GM23248 (cell line): ENCODE data around the gene SNX15. TPM values are rescaled to one million over a fixed set of nuclear protein-coding genes. Genes with fewer than 3 reads are reported as not detected.

ENCODE experiments used
- DNase-seq: peaks from one replicate; pipeline ENCODE4 v3.0.0-alpha.2; 2015
- H2AFZ ChIP-seq: fragments of 200-600 bp; sonication (generic); 2 replicates; pipeline ENCODE4 v1.6.1; 2016; ENCODE audit warnings: antibody characterized with exemption
- H3F3A ChIP-seq: fragments of 200-600 bp; sonication (generic); 2 replicates; pipeline ENCODE4 v1.6.1; 2016; ENCODE audit warnings: mild to moderate bottlenecking, antibody characterized with exemption, mixed run types; ENCODE audit not compliant: insufficient read depth
- H3K27ac ChIP-seq: fragments of 200-600 bp; sonication (generic); 2 replicates; pipeline ENCODE4 v1.5.1; 2016; ENCODE audit warnings: mild to moderate bottlenecking
- H3K27me3 ChIP-seq: fragments of 200-600 bp; sonication (generic); replicated peaks from 2 replicates; pipeline ENCODE4 v1.6.1; 2016; ENCODE audit warnings: mild to moderate bottlenecking; ENCODE audit not compliant: insufficient read depth
- H3K36me3 ChIP-seq: fragments of 200-600 bp; sonication (generic); 2 replicates; pipeline ENCODE4 v1.6.1; 2016; ENCODE audit warnings: low read depth, mild to moderate bottlenecking
- H3K4me1 ChIP-seq: fragments of 200-600 bp; sonication (generic); 2 replicates; pipeline ENCODE4 v1.6.1; 2016; ENCODE audit warnings: mild to moderate bottlenecking; ENCODE audit not compliant: insufficient read depth
- H3K4me2 ChIP-seq: fragments of 200-600 bp; sonication (generic); one replicate; pipeline ENCODE4 v1.6.1; 2016; ENCODE audit warnings: mild to moderate bottlenecking; ENCODE audit not compliant: unreplicated experiment
- H3K4me3 ChIP-seq: fragments of 200-600 bp; sonication (generic); 2 replicates; pipeline ENCODE4 v1.5.1; 2016; ENCODE audit warnings: mild to moderate bottlenecking
- H3K79me2 ChIP-seq: fragments of 200-600 bp; sonication (generic); 2 replicates; pipeline ENCODE4 v1.6.1; 2016; ENCODE audit warnings: mild to moderate bottlenecking; ENCODE audit not compliant: insufficient read depth
- H3K9ac ChIP-seq: fragments of 200-600 bp; sonication (generic); 2 replicates; pipeline ENCODE4 v1.6.1; 2016; ENCODE audit warnings: mild to moderate bottlenecking
- H3K9me2 ChIP-seq: fragments of 200-600 bp; sonication (generic); 2 replicates; pipeline ENCODE4 v1.6.1; 2016; ENCODE audit warnings: mixed run types, mild to moderate bottlenecking, moderate library complexity; ENCODE audit not compliant: insufficient read depth
- H3K9me3 ChIP-seq: fragments of 200-600 bp; sonication (generic); one replicate; pipeline ENCODE4 v1.6.1; 2017; ENCODE audit warnings: low read depth
- H4K20me1 ChIP-seq: fragments of 200-600 bp; sonication (generic); 2 replicates; pipeline ENCODE4 v1.6.0; 2016; ENCODE audit not compliant: insufficient read depth
- EZH2 ChIP-seq: fragments of 200-600 bp; sonication (generic); IDR thresholded peaks from 2 replicates; pipeline ENCODE4 v1.6.1; 2018; ENCODE audit warnings: antibody characterized with exemption, mild to moderate bottlenecking; ENCODE audit not compliant: insufficient read depth, poor library complexity, severe bottlenecking
- EZH2phosphoT487 ChIP-seq: fragments of 200-600 bp; sonication (generic); IDR thresholded peaks from 2 replicates; pipeline ENCODE4 v1.6.1; 2018; ENCODE audit warnings: antibody characterized with exemption, moderate library complexity, mild to moderate bottlenecking, low read depth; ENCODE audit not compliant: insufficient read depth
- WGBS, 2 experiments: methylation state at CpG; one replicate each; pipeline ENCODE4 v1.1.6; 2015 to 2017; ENCODE audit warnings: low lambda C conversion rate in 2 of 2, low coverage in 1 of 2; ENCODE audit errors: missing lambda C conversion rate in 2 of 2; 5-methylcytosine and 5-hydroxymethylcytosine counted together
- in situ Hi-C: fragments of 300-500 bp; cut with MboI; formaldehyde crosslinking; loops from 2 replicates; pipeline ENCODE4 v1.15.0; 2020
- polyA plus RNA-seq: library from polyadenylated mRNA; unstranded; fragments of >200 nt; fragmentation: Nextera tagmentation; extraction: Ambion mirVana; gene quantifications from 2 replicates; pipeline ENCODE4 v1.2.1, GENCODE V29; 2016
- total RNA-seq: library from RNA; depleted of rRNA; stranded (reverse); fragments of >200 nt; shearing (Covaris generic); gene quantifications from 2 replicates; pipeline ENCODE4 v1.2.3, GENCODE V29; 2014

The SNX15 gene
- total and polyA plus RNA-seq, 2 experiments from 2014 or later, result 17.2 to 17.5 TPM

DNA sequence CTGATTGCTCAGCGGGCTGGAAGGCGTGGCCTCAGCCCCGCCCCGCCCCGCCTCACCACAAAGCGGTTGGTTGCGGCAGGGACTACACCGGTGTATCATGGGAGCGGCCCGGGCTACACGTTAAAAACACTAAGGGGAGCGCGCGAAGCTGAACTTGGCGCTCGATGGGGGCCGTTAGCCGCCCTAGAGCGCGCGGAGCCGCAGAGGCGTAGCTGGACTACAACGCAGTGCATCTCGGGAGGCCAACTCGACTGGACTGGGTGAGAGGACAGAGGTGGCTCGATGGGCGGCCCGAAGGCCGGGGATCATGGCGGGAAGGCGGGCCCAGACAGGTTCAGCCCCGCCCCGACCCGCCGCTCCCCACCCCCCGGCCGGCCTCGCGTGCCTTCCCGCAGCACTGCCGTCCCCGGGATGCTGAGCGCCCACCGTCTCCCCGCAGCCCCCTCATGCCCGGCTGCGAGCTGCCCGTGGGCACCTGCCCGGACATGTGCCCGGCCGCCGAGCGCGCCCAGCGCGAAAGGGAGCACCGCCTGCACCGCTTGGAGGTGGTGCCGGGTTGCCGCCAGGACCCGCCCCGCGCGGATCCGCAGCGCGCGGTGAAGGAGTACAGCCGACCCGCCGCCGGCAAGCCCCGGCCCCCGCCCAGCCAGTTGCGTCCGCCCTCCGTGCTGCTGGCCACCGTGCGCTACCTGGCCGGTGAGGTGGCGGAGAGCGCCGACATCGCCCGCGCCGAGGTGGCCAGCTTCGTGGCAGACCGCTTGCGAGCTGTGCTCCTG is 13.8 kb downstream of the SNX15 start, which contains the start of gene SAC3D1:
TSS of gene SAC3D1 (plus strand) at position 364 of the 776 bp plus-strand sequence. CDS start at position 447, 83 bp downstream.
- in situ Hi-C loops, result no loop called here
- H3K27ac ChIP-seq, result peak within 1 kb of the TSS; percentile 76
- peak within 1 kb of the TSS; percentile 75 for H3K4me3 ChIP-seq
- H3K4me1 ChIP-seq, result no peaks in the 10 kb centered on the region; the same call in 1 of the 2 replicates
- H3K79me2 ChIP-seq, result peaks cover 13% of the 10 kb centered on the region
- H3K36me3 ChIP-seq, result no peaks in the 10 kb centered on the region
- H3K9me2 ChIP-seq, result no peaks in the 10 kb centered on the region
- WGBS, 2 experiments, result 0 to 1% methylated on average over 58 to 82 of the region's 91 CpGs
- peak within 1 kb of the TSS; percentile 77 for H2AFZ ChIP-seq
- peak within 1 kb of the TSS; percentile 79 for H3K4me2 ChIP-seq
- peak within 1 kb of the TSS; percentile 76 for H3K9ac ChIP-seq
- peaks cover 11% of the 10 kb centered on the region for H3F3A ChIP-seq
- no peaks in the 10 kb centered on the region for H4K20me1 ChIP-seq
- no peaks in the 10 kb centered on the region for H3K27me3 ChIP-seq
- DNase-seq, result peak; percentile 96
- H3K9me3 ChIP-seq, result no peaks in the 10 kb centered on the region
- TF ChIP-seq EZH2phosphoT487, result no peak
- TF ChIP-seq EZH2, result no peak

GRCh38 chr11:65042891-65043290 is 15.7 kb downstream of the SNX15 start:
- no peaks in the 10 kb centered on the region for H3K36me3 ChIP-seq
- 82 to 85% methylated on average over 6 of the region's 6 CpGs for WGBS, 2 experiments
- H3K9me3 ChIP-seq, result no peaks in the 10 kb centered on the region
- no peak overlapping the region for H3K9ac ChIP-seq
- no peak overlapping the region for H2AFZ ChIP-seq
- peaks cover 4% of the 10 kb centered on the region for H3K4me1 ChIP-seq
- no peak overlapping the region for H3K27ac ChIP-seq
- no peaks in the 10 kb centered on the region for H3K9me2 ChIP-seq
- H4K20me1 ChIP-seq, result no peaks in the 10 kb centered on the region
- peaks cover 16% of the 10 kb centered on the region for H3K79me2 ChIP-seq
- TF ChIP-seq EZH2phosphoT487 (no peak), EZH2 (no peak)
- H3F3A ChIP-seq, result peaks cover 11% of the 10 kb centered on the region
- DNase-seq, result no peak
- no peak overlapping the region for H3K4me3 ChIP-seq
- H3K27me3 ChIP-seq, result no peaks in the 10 kb centered on the region
- in situ Hi-C loops, result no loop called here
- no peak overlapping the region for H3K4me2 ChIP-seq

DNA sequence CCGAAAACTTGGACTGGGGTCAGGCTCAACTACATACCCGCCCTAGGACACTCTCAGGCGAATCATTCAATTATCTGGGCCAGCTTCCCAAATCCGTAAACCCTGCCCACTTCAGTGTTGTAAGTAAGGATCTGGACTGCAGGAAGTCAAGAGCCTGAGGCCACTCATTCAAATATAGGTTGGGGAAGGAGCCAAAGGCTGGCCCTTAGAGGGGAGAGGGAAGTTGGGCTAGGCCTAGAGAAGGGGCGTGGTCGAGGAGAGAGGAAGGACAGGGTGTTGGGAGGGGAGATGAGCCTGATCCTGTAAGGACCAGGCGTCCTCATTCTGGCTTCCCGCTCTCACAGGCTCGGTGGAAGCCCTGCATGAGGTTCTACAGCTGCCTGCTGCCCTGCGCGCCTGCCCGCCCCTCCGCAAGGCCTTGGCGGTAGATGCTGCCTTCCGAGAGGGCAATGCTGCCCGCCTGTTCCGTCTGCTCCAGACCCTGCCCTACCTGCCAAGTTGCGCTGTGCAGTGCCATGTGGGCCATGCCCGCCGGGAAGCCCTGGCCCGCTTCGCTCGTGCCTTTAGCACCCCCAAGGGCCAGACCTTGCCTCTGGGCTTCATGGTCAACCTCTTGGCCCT is 16.8 kb downstream of the SNX15 start:
- no peaks in the 10 kb centered on the region for H4K20me1 ChIP-seq
- WGBS, 2 experiments, result 84 to 89% methylated on average over 17 to 22 of the region's 23 CpGs

DNA sequence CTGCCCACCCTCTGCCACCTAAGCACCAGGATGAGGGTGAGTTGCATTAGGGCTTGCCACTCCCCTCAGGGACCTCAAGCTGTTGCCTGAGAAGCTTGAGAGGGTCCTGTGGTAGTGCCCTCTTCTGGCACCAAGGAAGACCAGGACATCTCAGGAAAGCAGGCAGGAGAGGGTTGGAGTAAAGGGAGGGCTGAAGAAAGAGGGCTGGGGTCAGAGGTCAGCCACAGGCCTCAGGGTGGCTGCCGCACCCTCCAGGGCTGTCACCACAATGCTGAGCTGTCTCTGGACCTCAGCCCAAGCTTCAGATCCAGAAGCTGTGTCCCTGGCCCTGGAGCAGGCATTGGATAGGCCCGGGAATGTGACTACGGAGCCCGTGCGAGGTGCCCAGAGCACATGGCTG is 17.8 kb downstream of the SNX15 start:
- H4K20me1 ChIP-seq, result no peaks in the 10 kb centered on the region
- H3F3A ChIP-seq, result peaks cover 5% of the 10 kb centered on the region
- peaks cover 4% of the 10 kb centered on the region for H3K4me1 ChIP-seq
- TF ChIP-seq EZH2 (no peak), EZH2phosphoT487 (no peak)
- 92 to 94% methylated on average over 5 of the region's 5 CpGs for WGBS, 2 experiments
- H3K79me2 ChIP-seq, result peaks cover 16% of the 10 kb centered on the region
- no peak overlapping the region for H3K4me3 ChIP-seq
- H2AFZ ChIP-seq, result no peak overlapping the region
- H3K9me3 ChIP-seq, result no peaks in the 10 kb centered on the region
- H3K27me3 ChIP-seq, result no peaks in the 10 kb centered on the region
- DNase-seq, result no peak
- no peak overlapping the region for H3K27ac ChIP-seq
- H3K4me2 ChIP-seq, result no peak overlapping the region
- H3K9ac ChIP-seq, result no peak overlapping the region
- H3K36me3 ChIP-seq, result no peaks in the 10 kb centered on the region
- no peaks in the 10 kb centered on the region for H3K9me2 ChIP-seq
- in situ Hi-C loops, result no loop called here

More for the DNA sequence above, 16.8 kb downstream of the SNX15 start:
- Histone ChIP-seq H3K4me1 (peaks cover 4% of the 10 kb centered on the region), H3K36me3 (no peaks in the 10 kb centered on the region), H3F3A (peaks cover 11% of the 10 kb centered on the region), H3K9me2 (no peaks in the 10 kb centered on the region), H3K9ac (no peak overlapping the region), H3K27me3 (no peaks in the 10 kb centered on the region), H3K4me2 (no peak overlapping the region), H2AFZ (no peak overlapping the region), H3K9me3 (no peaks in the 10 kb centered on the region), H3K79me2 (peaks cover 16% of the 10 kb centered on the region), H3K27ac (no peak overlapping the region), H3K4me3 (no peak overlapping the region)
- peak; percentile 72 for DNase-seq
- TF ChIP-seq EZH2phosphoT487, result no peak
- TF ChIP-seq EZH2, result no peak
- in situ Hi-C loops, result no loop called here
